ENCODE results near the gene PTOV1. TPM values are rescaled to one million over a fixed set of nuclear protein-coding genes. Genes with fewer than 3 reads are reported as not detected.

Gene PTOV1
- total and polyA plus RNA-seq, 2 of the 13 experiments (the other 11 are each of a cell fraction or from before 2014, with no cell fraction given) = 63.5 to 68.5 TPM

- ATAC-seq (no peak), DNase-seq (ENCODE audit: low spot score) (no peak), FAIRE-seq (no peak)
- no peak overlapping the region for H3K27ac ChIP-seq (ENCODE audit: extremely low read length, insufficient read depth, low read length)
- H3K4me2 ChIP-seq (ENCODE audit: low read depth, low read length) = no peak overlapping the region
- peaks cover 3% of the 10 kb centered on the region for H4K20me1 ChIP-seq (ENCODE audit: insufficient read depth, low read length)
- BruUV-seq (replicated peaks) = no TSS peak
- H2AFZ ChIP-seq (ENCODE audit: low read length) = no peak overlapping the region
- H3K4me1 ChIP-seq (ENCODE audit: insufficient read depth, low read length) = peaks cover 21% of the 10 kb centered on the region
- CTCF ChIA-PET (ENCODE audit: low intra/inter-chr PET ratio, low total read pairs) = no interaction called here
- H3K36me3 ChIP-seq (replicated peaks in 1 of 2; ENCODE audit: control insufficient read depth in 1 of 2, insufficient read depth in 2 of 2, low read length in 2 of 2) = peaks cover 23 to 62% of the 10 kb centered on the region in 2 experiments
- H3K4me3 ChIP-seq (replicated peaks in 1 of 3; ENCODE audit: insufficient read depth in 1 of 3, low read depth in 2 of 3, low read length in 3 of 3) = no peak overlapping the region
- intact Hi-C loops (cut with micrococcal nuclease; ENCODE audit: unreplicated experiment) = no loop called here
- no peak overlapping the region for H3K9ac ChIP-seq (ENCODE audit: insufficient read depth, low read depth, low read length)
- WGBS (ENCODE audit: low lambda C conversion rate) = 98% methylated on average over 5 of the region's 5 CpGs
- H3K9me3 ChIP-seq (ENCODE audit: low read length) = no peaks in the 10 kb centered on the region
- in situ Hi-C loops (cut with HindIII; ENCODE audit: extremely low pct_ligation_motif_present, low pct_unique_long_range_greater_than_20kb) = no loop called here
- POLR2A ChIA-PET = no interaction called here
- no peaks in the 10 kb centered on the region for H3K27me3 ChIP-seq (ENCODE audit: control insufficient read depth in 1 of 2, insufficient read depth in 2 of 2, low read length in 2 of 2)
- peaks cover 13% of the 10 kb centered on the region for H3K79me2 ChIP-seq (ENCODE audit: insufficient read depth, low read length)
- no peak for TF ChIP-seq ZNF30 (CRISPR knock-in tag; IDR thresholded peaks at IDR 0.05)
- no peak for TF ChIP-seq ZC3H4 (CRISPR knock-in tag; IDR thresholded peaks at IDR 0.05; ENCODE audit: borderline replicate concordance)
- no peak for TF ChIP-seq NONO (IDR thresholded peaks at IDR 0.05)
- TF ChIP-seq NONO (CRISPR knock-in tag; conservative IDR thresholded peaks at IDR 0.05) = no peak
- TF ChIP-seq, protein P1, sequence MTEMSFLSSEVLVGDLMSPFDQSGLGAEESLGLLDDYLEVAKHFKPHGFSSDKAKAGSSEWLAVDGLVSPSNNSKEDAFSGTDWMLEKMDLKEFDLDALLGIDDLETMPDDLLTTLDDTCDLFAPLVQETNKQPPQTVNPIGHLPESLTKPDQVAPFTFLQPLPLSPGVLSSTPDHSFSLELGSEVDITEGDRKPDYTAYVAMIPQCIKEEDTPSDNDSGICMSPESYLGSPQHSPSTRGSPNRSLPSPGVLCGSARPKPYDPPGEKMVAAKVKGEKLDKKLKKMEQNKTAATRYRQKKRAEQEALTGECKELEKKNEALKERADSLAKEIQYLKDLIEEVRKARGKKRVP (CRISPR knock-in tag; IDR thresholded peaks at IDR 0.05) = no peak
- TF ChIP-seq ZNF761 (CRISPR knock-in tag; conservative IDR thresholded peaks at IDR 0.05) = no peak
- TF ChIP-seq, protein P2, sequence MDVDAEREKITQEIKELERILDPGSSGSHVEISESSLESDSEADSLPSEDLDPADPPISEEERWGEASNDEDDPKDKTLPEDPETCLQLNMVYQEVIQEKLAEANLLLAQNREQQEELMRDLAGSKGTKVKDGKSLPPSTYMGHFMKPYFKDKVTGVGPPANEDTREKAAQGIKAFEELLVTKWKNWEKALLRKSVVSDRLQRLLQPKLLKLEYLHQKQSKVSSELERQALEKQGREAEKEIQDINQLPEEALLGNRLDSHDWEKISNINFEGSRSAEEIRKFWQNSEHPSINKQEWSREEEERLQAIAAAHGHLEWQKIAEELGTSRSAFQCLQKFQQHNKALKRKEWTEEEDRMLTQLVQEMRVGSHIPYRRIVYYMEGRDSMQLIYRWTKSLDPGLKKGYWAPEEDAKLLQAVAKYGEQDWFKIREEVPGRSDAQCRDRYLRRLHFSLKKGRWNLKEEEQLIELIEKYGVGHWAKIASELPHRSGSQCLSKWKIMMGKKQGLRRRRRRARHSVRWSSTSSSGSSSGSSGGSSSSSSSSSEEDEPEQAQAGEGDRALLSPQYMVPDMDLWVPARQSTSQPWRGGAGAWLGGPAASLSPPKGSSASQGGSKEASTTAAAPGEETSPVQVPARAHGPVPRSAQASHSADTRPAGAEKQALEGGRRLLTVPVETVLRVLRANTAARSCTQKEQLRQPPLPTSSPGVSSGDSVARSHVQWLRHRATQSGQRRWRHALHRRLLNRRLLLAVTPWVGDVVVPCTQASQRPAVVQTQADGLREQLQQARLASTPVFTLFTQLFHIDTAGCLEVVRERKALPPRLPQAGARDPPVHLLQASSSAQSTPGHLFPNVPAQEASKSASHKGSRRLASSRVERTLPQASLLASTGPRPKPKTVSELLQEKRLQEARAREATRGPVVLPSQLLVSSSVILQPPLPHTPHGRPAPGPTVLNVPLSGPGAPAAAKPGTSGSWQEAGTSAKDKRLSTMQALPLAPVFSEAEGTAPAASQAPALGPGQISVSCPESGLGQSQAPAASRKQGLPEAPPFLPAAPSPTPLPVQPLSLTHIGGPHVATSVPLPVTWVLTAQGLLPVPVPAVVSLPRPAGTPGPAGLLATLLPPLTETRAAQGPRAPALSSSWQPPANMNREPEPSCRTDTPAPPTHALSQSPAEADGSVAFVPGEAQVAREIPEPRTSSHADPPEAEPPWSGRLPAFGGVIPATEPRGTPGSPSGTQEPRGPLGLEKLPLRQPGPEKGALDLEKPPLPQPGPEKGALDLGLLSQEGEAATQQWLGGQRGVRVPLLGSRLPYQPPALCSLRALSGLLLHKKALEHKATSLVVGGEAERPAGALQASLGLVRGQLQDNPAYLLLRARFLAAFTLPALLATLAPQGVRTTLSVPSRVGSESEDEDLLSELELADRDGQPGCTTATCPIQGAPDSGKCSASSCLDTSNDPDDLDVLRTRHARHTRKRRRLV (CRISPR knock-in tag; IDR thresholded peaks at IDR 0.05) = no peak
- no peak for TF ChIP-seq ZNF747 (CRISPR knock-in tag; IDR thresholded peaks at IDR 0.05; ENCODE audit: borderline replicate concordance)
- TF ChIP-seq, protein P3, sequence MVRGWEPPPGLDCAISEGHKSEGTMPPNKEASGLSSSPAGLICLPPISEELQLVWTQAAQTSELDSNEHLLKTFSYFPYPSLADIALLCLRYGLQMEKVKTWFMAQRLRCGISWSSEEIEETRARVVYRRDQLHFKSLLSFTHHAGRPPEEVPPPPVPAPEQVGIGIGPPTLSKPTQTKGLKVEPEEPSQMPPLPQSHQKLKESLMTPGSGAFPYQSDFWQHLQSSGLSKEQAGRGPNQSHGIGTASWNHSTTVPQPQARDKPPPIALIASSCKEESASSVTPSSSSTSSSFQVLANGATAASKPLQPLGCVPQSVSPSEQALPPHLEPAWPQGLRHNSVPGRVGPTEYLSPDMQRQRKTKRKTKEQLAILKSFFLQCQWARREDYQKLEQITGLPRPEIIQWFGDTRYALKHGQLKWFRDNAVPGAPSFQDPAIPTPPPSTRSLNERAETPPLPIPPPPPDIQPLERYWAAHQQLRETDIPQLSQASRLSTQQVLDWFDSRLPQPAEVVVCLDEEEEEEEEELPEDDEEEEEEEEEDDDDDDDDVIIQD (CRISPR knock-in tag; IDR thresholded peaks at IDR 0.05; ENCODE audit: low read depth) = no peak
- no peak for TF ChIP-seq BCL6 (CRISPR knock-in tag; IDR thresholded peaks at IDR 0.05)
- TF ChIP-seq NFIB (CRISPR knock-in tag; IDR thresholded peaks at IDR 0.05; ENCODE audit: borderline replicate concordance) = no peak
- TF ChIP-seq ZNF282 (IDR thresholded peaks at IDR 0.05; ENCODE audit: partially characterized antibody) = no peak
- no peak for TF ChIP-seq NBN (conservative IDR thresholded peaks at IDR 0.05)
- no peak for TF ChIP-seq GRHL1 (CRISPR knock-in tag; conservative IDR thresholded peaks at IDR 0.05)
- TF ChIP-seq MAFF (IDR thresholded peaks at IDR 0.05; ENCODE audit: low read depth, low read length) = no peak
- TF ChIP-seq ZNF432 (CRISPR knock-in tag; IDR thresholded peaks at IDR 0.05; ENCODE audit: borderline replicate concordance) = no peak
- no peak for TF ChIP-seq ZMAT5 (CRISPR knock-in tag; IDR thresholded peaks at IDR 0.05; ENCODE audit: borderline replicate concordance, low read depth)
Observed at GRCh38 chr19:49883094-49883493, 32.1 kb downstream of the PTOV1 start.

Measured in HepG2 (cell line).